ENCODE measurements around the gene SLC27A5.

GRCh38 chr19:58516964-58517833, 5.4 kb upstream of the SLC27A5 start:
- TF ChIP-seq, protein P1, sequence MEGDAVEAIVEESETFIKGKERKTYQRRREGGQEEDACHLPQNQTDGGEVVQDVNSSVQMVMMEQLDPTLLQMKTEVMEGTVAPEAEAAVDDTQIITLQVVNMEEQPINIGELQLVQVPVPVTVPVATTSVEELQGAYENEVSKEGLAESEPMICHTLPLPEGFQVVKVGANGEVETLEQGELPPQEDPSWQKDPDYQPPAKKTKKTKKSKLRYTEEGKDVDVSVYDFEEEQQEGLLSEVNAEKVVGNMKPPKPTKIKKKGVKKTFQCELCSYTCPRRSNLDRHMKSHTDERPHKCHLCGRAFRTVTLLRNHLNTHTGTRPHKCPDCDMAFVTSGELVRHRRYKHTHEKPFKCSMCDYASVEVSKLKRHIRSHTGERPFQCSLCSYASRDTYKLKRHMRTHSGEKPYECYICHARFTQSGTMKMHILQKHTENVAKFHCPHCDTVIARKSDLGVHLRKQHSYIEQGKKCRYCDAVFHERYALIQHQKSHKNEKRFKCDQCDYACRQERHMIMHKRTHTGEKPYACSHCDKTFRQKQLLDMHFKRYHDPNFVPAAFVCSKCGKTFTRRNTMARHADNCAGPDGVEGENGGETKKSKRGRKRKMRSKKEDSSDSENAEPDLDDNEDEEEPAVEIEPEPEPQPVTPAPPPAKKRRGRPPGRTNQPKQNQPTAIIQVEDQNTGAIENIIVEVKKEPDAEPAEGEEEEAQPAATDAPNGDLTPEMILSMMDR (conservative IDR thresholded peaks at IDR 0.05; ENCODE audit: low read depth, low read length) = no peak
- TF ChIP-seq NFE2L2 (IDR thresholded peaks at IDR 0.05; ENCODE audit: low read depth, low read length) (no peak), POLR2A (IDR thresholded peaks at IDR 0.05; ENCODE audit: low read depth, low read length) (no peak), RCOR1 (IDR thresholded peaks at IDR 0.05; ENCODE audit: insufficient replicate concordance, low read length) (no peak), RFX5 (IDR thresholded peaks at IDR 0.05; ENCODE audit: low read depth, low read length) (no peak), MXI1 (IDR thresholded peaks at IDR 0.05; ENCODE audit: borderline replicate concordance, low read depth, low read length) (no peak), CEBPB (IDR thresholded peaks at IDR 0.05; ENCODE audit: low read depth, low read length) (no peak), RAD21 (IDR thresholded peaks at IDR 0.05; ENCODE audit: low read length) (no peak), SMC3 (IDR thresholded peaks at IDR 0.05; ENCODE audit: low read depth, low read length) (no peak), FOS (IDR thresholded peaks at IDR 0.05; ENCODE audit: low read depth, low read length) (no peak), CHD1 (IDR thresholded peaks at IDR 0.05; ENCODE audit: low read depth, low read length) (no peak)
- TF ChIP-seq, protein P2, sequence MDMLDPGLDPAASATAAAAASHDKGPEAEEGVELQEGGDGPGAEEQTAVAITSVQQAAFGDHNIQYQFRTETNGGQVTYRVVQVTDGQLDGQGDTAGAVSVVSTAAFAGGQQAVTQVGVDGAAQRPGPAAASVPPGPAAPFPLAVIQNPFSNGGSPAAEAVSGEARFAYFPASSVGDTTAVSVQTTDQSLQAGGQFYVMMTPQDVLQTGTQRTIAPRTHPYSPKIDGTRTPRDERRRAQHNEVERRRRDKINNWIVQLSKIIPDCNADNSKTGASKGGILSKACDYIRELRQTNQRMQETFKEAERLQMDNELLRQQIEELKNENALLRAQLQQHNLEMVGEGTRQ (IDR thresholded peaks at IDR 0.05; ENCODE audit: low read depth, low read length) = no peak
